CD4-positive, alpha-beta T cell treated with Interferon alpha-2 for 1 hour (primary cell): Measurements from ENCODE around the gene TPST2.

Source experiments
- DNase-seq, 2 donors: peaks; one replicate each; pipeline ENCODE4 v3.0.0-alpha.2; 2020 to 2022

Gene TPST2

GRCh38 chr22:26489447-26490036, 100.4 kb downstream of the TPST2 start:
- DNase-seq: no peak

- no peak for DNase-seq
Observed at GRCh38 chr22:26487996-26488395, 101.9 kb downstream of the TPST2 start.

- DNase-seq: no peak
Observed at GRCh38 chr22:26486394-26486793, 103.5 kb downstream of the TPST2 start.

- no peak for DNase-seq
Observed at GRCh38 chr22:26485806-26486390, 104.0 kb downstream of the TPST2 start.

GRCh38 chr22:26485013-26485412, 104.9 kb downstream of the TPST2 start:
- no peak for DNase-seq

GRCh38 chr22:26484360-26484706, 105.6 kb downstream of the TPST2 start:
- peak in 1 of 2 donors; percentile 53 for DNase-seq

- DNase-seq: peak; percentile 92 to 95
Observed at GRCh38 chr22:26483439-26484359, 106.2 kb downstream of the TPST2 start, which contains the start of the genes HPS4 and SRRD. HPS4 (minus strand) TSS chr22:26483783; CDS start chr22:26481762, 2,021 bp downstream. SRRD (plus strand) TSS chr22:26483877; CDS start chr22:26483891, 14 bp downstream.

GRCh38 chr22:26483043-26483438, 106.9 kb downstream of the TPST2 start:
- no peak for DNase-seq

- DNase-seq: peak in 1 of 2 donors; percentile 18
Observed at GRCh38 chr22:26482161-26482560, 107.8 kb downstream of the TPST2 start.

- no peak for DNase-seq
Observed at GRCh38 chr22:26481694-26482093, 108.2 kb downstream of the TPST2 start.

GRCh38 chr22:26481112-26481693, 108.7 kb downstream of the TPST2 start:
- no peak for DNase-seq

- DNase-seq: no peak
Observed at GRCh38 chr22:26480611-26480932, 109.4 kb downstream of the TPST2 start.

GRCh38 chr22:26479792-26480610, 109.9 kb downstream of the TPST2 start:
- DNase-seq: no peak

- DNase-seq: peak in 1 of 2 donors; percentile 6
Observed at GRCh38 chr22:26479043-26479791, 110.7 kb downstream of the TPST2 start.

GRCh38 chr22:26477341-26477731, 112.6 kb downstream of the TPST2 start:
- DNase-seq: no peak

- no peak for DNase-seq
Observed at GRCh38 chr22:26476705-26477340, 113.1 kb downstream of the TPST2 start.

GRCh38 chr22:26474682-26475081, 115.2 kb downstream of the TPST2 start:
- DNase-seq: no peak
